Right ventricle myocardium superior (tissue), 1 donor: Measurements from ENCODE around the gene SSC4D. TPM values are rescaled to one million over a fixed set of nuclear protein-coding genes. Genes with fewer than 3 reads are reported as not detected.

Experiments used
- ATAC-seq: fragments of 200-7000 bp; cut with Tn5 transposase; one replicate; pipeline ENCODE4 v1.9.1; 2020; ENCODE audit warnings: mild to moderate bottlenecking; ENCODE audit not compliant: poor library complexity
- DNase-seq: peaks from one replicate; pipeline ENCODE4 v3.0.0-alpha.2; 2020
- intact Hi-C: fragments of 100-400 bp; cut with DNase I; formaldehyde crosslinking; loops from one replicate; pipeline ENCODE4 v1.11.2; 2022
- total RNA-seq: library from RNA; stranded (reverse); fragmentation: NEBNext Ultra II Directional; extraction: Animal tissue kit (Norgen Biotek cat#: 25700); gene quantifications from one replicate; pipeline ENCODE4 v1.2.1, GENCODE V29; 2021
- donor health status: DM: no; HTN: yes; CAD: no; lungs with severe emphysema.

SSC4D gene
- total RNA-seq, 1 donor from 2014 or later = 0.97 TPM

GRCh38 chr7:76340617-76341131, 68.8 kb downstream of the SSC4D start:
- ATAC-seq = no peak
- intact Hi-C loops = no loop called here
- DNase-seq = no peak

Other genes with a start within 250 kb of the SSC4D start
- gene SRRM3, start 207.8 kb downstream of the SSC4D start, total RNA-seq = 16.3 TPM
- 2,459 TPM for gene HSPB1, start 107.0 kb downstream of the SSC4D start, total RNA-seq
- 219 TPM for gene YWHAG, start 50.7 kb downstream of the SSC4D start, total RNA-seq
- not detected for gene ZP3, start 15.3 kb upstream of the SSC4D start, total RNA-seq
- 5.5 TPM for gene DTX2, start 52.0 kb upstream of the SSC4D start, total RNA-seq
- 0.22 TPM for gene UPK3B, start 100.9 kb upstream of the SSC4D start, total RNA-seq
- gene SPDYE16, start 133.6 kb upstream of the SSC4D start, total RNA-seq = not detected
- gene POMZP3, start 217.6 kb upstream of the SSC4D start, total RNA-seq = 7.2 TPM